ENCODE results near the gene EFHB.

The EFHB gene

DNA sequence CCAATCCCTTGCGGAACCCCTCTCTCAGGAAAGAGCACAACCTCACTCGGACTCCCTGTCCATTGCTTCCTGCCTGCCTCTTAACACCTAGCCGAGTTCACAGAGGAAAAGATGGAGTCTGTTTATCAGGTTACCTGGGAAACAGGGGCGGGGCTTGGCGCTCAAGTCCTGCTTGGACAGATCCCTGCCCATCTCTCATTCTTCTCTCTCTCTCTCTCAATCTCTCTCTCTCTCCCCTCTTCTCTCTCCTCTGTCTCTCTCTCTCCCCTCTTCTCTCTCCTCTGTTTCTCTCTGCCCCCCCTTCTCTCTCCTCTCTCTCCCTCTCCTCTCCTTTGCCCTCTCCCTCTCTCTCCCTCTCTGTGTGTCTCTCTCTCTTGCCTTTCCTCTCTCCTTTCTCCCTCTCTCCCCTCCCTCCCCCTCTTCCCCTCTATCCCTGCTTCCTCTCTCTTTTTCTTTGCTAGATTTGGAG lies at the start of gene EFHB (continued):
- TF ChIP-seq, protein P1, sequence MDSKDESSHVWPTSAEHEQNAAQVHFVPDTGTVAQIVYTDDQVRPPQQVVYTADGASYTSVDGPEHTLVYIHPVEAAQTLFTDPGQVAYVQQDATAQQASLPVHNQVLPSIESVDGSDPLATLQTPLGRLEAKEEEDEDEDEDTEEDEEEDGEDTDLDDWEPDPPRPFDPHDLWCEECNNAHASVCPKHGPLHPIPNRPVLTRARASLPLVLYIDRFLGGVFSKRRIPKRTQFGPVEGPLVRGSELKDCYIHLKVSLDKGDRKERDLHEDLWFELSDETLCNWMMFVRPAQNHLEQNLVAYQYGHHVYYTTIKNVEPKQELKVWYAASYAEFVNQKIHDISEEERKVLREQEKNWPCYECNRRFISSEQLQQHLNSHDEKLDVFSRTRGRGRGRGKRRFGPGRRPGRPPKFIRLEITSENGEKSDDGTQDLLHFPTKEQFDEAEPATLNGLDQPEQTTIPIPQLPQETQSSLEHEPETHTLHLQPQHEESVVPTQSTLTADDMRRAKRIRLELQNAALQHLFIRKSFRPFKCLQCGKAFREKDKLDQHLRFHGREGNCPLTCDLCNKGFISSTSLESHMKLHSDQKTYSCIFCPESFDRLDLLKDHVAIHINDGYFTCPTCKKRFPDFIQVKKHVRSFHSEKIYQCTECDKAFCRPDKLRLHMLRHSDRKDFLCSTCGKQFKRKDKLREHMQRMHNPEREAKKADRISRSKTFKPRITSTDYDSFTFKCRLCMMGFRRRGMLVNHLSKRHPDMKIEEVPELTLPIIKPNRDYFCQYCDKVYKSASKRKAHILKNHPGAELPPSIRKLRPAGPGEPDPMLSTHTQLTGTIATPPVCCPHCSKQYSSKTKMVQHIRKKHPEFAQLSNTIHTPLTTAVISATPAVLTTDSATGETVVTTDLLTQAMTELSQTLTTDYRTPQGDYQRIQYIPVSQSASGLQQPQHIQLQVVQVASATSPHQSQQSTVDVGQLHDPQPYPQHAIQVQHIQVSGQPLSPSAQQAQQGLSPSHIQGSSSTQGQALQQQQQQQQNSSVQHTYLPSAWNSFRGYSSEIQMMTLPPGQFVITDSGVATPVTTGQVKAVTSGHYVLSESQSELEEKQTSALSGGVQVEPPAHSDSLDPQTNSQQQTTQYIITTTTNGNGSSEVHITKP (tag by site-specific recombination; IDR thresholded peaks at IDR 0.05) = peak; percentile 31; the same call in 1 of the 2 replicates
- TF ChIP-seq ZBTB1 (tag by site-specific recombination; IDR thresholded peaks at IDR 0.05) = no peak
- TF ChIP-seq ZNF596 (tag by site-specific recombination; IDR thresholded peaks at IDR 0.05) = peak; percentile 91
- TF ChIP-seq SALL2 (tag by site-specific recombination; IDR thresholded peaks at IDR 0.05; ENCODE audit: borderline replicate concordance) = no peak
- TF ChIP-seq ZNF202 (tag by site-specific recombination; IDR thresholded peaks at IDR 0.05; ENCODE audit: borderline replicate concordance) = peak; percentile 27; the same call in 1 of the 2 replicates
- peak; percentile 16; the same call in 1 of the 2 replicates for TF ChIP-seq KLF16 (tag by site-specific recombination; IDR thresholded peaks at IDR 0.05)
- 0 out of 2 replicates have a peak, but pooled peaks have one; percentile 66 for TF ChIP-seq ZNF169 (tag by site-specific recombination; IDR thresholded peaks at IDR 0.05)
- TF ChIP-seq, protein P2, sequence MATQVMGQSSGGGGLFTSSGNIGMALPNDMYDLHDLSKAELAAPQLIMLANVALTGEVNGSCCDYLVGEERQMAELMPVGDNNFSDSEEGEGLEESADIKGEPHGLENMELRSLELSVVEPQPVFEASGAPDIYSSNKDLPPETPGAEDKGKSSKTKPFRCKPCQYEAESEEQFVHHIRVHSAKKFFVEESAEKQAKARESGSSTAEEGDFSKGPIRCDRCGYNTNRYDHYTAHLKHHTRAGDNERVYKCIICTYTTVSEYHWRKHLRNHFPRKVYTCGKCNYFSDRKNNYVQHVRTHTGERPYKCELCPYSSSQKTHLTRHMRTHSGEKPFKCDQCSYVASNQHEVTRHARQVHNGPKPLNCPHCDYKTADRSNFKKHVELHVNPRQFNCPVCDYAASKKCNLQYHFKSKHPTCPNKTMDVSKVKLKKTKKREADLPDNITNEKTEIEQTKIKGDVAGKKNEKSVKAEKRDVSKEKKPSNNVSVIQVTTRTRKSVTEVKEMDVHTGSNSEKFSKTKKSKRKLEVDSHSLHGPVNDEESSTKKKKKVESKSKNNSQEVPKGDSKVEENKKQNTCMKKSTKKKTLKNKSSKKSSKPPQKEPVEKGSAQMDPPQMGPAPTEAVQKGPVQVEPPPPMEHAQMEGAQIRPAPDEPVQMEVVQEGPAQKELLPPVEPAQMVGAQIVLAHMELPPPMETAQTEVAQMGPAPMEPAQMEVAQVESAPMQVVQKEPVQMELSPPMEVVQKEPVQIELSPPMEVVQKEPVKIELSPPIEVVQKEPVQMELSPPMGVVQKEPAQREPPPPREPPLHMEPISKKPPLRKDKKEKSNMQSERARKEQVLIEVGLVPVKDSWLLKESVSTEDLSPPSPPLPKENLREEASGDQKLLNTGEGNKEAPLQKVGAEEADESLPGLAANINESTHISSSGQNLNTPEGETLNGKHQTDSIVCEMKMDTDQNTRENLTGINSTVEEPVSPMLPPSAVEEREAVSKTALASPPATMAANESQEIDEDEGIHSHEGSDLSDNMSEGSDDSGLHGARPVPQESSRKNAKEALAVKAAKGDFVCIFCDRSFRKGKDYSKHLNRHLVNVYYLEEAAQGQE (tag by site-specific recombination; IDR thresholded peaks at IDR 0.05) = peak; percentile 79; the same call in 1 of the 2 replicates
- no peak for TF ChIP-seq ZNF654 (tag by site-specific recombination; IDR thresholded peaks at IDR 0.05; ENCODE audit: low read depth)
- no peak for TF ChIP-seq GLIS2 (tag by site-specific recombination; IDR thresholded peaks at IDR 0.05)
- TF ChIP-seq KLF1 (tag by site-specific recombination; IDR thresholded peaks at IDR 0.05) = 0 out of 2 replicates have a peak, but pooled peaks have one; percentile 13
- TF ChIP-seq ZNF16 (tag by site-specific recombination; IDR thresholded peaks at IDR 0.05; ENCODE audit: low read depth) = no peak
- peak; percentile 48; the same call in 1 of the 2 replicates for TF ChIP-seq SP3 (tag by site-specific recombination; IDR thresholded peaks at IDR 0.05)
- TF ChIP-seq, protein P3, sequence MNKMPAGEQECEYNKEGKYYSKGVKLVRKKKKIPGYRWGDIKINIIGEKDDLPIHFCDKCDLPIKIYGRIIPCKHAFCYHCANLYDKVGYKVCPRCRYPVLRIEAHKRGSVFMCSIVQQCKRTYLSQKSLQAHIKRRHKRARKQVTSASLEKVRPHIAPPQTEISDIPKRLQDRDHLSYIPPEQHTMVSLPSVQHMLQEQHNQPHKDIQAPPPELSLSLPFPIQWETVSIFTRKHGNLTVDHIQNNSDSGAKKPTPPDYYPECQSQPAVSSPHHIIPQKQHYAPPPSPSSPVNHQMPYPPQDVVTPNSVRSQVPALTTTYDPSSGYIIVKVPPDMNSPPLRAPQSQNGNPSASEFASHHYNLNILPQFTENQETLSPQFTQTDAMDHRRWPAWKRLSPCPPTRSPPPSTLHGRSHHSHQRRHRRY (tag by site-specific recombination; IDR thresholded peaks at IDR 0.05) = no peak
- TF ChIP-seq, protein P4, sequence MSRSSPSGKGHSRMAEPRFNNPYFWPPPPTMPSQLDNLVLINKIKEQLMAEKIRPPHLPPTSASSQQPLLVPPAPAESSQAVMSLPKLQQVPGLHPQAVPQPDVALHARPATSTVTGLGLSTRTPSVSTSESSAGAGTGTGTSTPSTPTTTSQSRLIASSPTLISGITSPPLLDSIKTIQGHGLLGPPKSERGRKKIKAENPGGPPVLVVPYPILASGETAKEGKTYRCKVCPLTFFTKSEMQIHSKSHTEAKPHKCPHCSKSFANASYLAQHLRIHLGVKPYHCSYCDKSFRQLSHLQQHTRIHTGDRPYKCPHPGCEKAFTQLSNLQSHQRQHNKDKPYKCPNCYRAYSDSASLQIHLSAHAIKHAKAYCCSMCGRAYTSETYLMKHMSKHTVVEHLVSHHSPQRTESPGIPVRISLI (tag by site-specific recombination; IDR thresholded peaks at IDR 0.05) = no peak

DNA sequence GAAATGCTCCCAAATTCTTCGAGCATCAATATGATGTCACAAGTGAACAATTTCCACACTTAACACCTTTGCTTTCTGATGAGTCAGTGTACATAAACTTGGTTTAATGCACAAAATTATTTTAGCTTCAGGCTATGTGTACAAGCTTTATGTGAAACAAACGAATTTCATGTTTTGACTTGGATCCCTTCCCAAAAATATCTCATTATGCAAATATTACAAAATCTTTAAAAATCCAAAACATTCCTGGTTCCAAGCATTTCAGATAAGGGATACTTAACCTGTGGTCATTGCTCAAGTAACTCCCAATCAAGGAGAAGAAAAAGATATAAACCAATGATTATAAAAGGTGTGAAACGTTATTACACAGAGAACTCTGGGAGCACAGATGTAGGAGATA lies 38.0 kb upstream of the EFHB start:
- no peak overlapping the region for H3K4me3 ChIP-seq (ENCODE audit: low read depth, low read length)
- H3K4me1 ChIP-seq (ENCODE audit: control insufficient read depth, insufficient read depth, low read length) = no peaks in the 10 kb centered on the region
- ChIA-PET CTCF (no interaction called here), POLR2A (no interaction called here)
- peaks cover 39% of the 10 kb centered on the region in 2 experiments for H3K36me3 ChIP-seq (ENCODE audit: control insufficient read depth in 2 of 2, insufficient read depth in 1 of 2, low read length in 2 of 2)
- H3K9me3 ChIP-seq (ENCODE audit: control insufficient read depth, insufficient read depth, low read depth, low read length) = no peaks in the 10 kb centered on the region
- H3K27ac ChIP-seq (ENCODE audit: extremely low read depth, low read depth, low read length) = no peak overlapping the region
- TF ChIP-seq, protein P5, sequence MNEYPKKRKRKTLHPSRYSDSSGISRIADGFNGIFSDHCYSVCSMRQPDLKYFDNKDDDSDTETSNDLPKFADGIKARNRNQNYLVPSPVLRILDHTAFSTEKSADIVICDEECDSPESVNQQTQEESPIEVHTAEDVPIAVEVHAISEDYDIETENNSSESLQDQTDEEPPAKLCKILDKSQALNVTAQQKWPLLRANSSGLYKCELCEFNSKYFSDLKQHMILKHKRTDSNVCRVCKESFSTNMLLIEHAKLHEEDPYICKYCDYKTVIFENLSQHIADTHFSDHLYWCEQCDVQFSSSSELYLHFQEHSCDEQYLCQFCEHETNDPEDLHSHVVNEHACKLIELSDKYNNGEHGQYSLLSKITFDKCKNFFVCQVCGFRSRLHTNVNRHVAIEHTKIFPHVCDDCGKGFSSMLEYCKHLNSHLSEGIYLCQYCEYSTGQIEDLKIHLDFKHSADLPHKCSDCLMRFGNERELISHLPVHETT (tag by site-specific recombination; IDR thresholded peaks at IDR 0.05) = no peak
- peak; percentile 57; the same call in 1 of the 2 replicates for TF ChIP-seq ZNF629 (tag by site-specific recombination; IDR thresholded peaks at IDR 0.05)
- no peak for TF ChIP-seq ZNF311 (tag by site-specific recombination; IDR thresholded peaks at IDR 0.05; ENCODE audit: borderline replicate concordance)
- TF ChIP-seq, protein P6, sequence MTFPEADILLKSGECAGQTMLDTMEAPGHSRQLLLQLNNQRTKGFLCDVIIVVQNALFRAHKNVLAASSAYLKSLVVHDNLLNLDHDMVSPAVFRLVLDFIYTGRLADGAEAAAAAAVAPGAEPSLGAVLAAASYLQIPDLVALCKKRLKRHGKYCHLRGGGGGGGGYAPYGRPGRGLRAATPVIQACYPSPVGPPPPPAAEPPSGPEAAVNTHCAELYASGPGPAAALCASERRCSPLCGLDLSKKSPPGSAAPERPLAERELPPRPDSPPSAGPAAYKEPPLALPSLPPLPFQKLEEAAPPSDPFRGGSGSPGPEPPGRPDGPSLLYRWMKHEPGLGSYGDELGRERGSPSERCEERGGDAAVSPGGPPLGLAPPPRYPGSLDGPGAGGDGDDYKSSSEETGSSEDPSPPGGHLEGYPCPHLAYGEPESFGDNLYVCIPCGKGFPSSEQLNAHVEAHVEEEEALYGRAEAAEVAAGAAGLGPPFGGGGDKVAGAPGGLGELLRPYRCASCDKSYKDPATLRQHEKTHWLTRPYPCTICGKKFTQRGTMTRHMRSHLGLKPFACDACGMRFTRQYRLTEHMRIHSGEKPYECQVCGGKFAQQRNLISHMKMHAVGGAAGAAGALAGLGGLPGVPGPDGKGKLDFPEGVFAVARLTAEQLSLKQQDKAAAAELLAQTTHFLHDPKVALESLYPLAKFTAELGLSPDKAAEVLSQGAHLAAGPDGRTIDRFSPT (tag by site-specific recombination; IDR thresholded peaks at IDR 0.05) = 0 out of 2 replicates have a peak, but pooled peaks have one; percentile 14
- no peak for TF ChIP-seq ZNF707 (tag by site-specific recombination; IDR thresholded peaks at IDR 0.05)
- TF ChIP-seq FEZF1 (tag by site-specific recombination; IDR thresholded peaks at IDR 0.05) = peak; percentile 38; the same call in 1 of the 2 replicates
- TF ChIP-seq MEIS1 (CRISPR knock-in tag; IDR thresholded peaks at IDR 0.05; ENCODE audit: borderline replicate concordance) = no peak
- TF ChIP-seq ZNF302 (tag by site-specific recombination; IDR thresholded peaks at IDR 0.05; ENCODE audit: low read depth) = no peak

Measured in HEK293 (cell line).